NCI-H524 treated with DMSO at 0.1 percent for 48 hours (cell line): ENCODE measurements around the gene SCYL1.

Experiments used
- DNase-seq: peaks from one replicate; lab custom pipeline; 2025; lab: John Stamatoyannopoulos, UW

SCYL1 gene

DNA sequence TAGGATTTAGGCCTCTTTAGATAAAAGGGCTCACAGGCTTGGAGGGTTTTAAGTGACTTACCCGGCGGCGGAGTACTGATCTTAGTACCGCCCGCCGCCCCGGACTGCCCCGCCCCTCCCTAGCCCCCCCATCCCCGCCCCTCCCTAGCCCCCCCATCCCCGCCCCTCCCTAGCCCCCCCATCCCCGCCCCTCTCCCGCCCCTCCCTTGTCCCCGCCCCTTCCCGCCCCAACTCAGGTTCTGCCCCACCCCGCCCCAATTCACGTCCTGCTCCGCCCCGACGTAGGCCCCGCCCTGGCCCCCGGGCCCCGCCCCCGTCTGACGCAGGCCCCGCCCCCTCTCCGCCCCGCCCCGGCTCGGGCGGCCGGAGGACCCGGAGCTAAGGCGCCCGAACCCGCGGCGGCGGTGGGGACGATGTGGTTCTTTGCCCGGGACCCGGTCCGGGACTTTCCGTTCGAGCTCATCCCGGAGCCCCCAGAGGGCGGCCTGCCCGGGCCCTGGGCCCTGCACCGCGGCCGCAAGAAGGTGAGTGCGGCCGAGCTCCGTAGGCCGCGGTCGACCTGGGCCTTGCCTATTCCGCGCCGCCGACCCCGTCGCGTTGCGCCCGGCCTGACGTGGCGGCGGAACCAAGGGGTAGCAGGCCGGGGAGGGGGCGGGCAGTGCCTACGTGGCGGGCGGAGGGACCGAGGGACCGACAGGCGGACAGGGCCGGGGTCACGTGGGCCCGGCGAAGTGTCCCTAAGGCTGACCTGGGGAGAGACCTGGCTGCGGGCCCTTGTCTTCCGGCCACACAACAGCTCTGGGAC lies at the start of gene SCYL1:
SCYL1 (plus strand) TSS at position 343 of the 805 bp plus-strand sequence; CDS start at position 414, 71 bp downstream.
- no peak for DNase-seq

GRCh38 chr11:65476632-65477148 lies 48.2 kb upstream of the SCYL1 start:
- no peak for DNase-seq

DNA sequence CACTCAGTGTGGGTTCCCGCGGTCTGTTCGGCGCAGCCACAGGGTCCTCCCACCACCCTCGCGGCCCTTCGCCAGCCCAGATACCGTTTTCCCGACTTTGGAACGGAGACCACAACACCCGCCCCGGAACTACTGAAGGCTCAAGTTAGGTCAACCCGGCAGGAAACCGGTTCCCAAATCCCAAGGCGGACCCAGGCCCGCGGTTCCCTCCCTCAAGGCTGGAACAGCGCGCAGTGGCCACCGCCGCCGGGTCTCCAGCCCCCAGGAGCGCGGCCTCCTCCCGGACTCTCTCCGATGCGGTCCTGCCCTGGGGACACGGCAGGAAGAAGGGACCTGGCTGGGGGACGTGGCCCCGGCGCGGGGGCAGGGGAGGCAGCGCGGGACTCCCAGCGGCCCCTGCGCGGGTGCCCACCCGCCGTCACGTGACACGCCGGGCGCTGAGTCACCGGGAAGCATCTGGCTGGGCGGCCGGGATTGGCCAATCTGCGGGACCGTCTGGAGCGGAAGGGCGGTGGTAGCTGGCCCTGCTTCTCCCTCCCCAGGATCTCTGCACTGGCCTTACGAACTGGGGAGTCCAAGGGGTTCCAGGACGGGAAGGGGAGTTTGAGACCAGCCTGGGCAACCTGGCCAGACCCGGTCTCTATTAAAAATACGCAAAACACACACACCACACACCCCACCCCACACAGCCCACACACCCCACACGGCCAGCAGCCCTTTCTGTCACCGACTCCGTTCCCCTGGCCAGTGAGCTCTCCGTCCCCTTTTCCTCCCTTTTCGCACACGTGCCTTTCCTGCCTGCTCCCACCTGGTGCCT lies 47.5 kb upstream of the SCYL1 start:
- peak; percentile 38 for DNase-seq

DNA sequence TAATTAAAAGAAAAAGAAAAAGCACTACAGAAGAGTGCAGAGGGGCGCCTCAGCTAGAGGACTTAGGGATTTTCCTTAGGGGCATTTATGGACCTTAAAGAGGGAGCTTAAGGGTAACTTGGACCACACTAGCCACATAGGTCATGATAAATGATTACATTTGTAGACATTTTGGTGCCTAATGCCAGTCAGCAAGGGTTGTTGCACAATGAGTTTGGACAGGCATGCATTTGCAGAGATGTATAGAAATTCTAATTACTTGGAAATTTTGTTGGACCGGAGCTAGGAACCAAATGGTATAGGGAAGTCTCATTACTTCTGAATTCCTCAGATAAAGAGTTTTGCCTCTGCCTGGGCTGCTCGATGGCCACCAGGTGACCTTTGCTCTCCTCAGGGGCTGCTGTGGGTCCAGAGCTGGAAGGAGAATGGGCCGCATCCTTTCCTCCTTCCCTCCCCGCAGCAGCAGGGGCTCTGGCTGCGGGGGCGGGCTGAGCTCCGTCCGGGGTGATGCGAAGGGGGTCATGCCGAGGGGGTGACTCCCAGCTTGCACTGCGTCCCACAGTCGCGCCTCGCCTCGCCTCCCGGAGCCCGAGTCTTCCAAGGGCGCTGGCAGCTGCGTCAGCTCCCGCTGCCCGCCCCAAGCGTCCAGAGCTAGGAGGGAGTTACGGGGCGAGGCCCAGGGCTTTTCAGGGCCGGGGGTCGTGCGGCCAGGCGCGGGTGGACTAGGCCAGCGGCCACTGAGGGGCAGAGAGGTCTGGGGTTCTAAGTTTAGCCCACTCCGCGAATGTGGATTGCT lies 46.3 kb upstream of the SCYL1 start:
- no peak for DNase-seq

DNA sequence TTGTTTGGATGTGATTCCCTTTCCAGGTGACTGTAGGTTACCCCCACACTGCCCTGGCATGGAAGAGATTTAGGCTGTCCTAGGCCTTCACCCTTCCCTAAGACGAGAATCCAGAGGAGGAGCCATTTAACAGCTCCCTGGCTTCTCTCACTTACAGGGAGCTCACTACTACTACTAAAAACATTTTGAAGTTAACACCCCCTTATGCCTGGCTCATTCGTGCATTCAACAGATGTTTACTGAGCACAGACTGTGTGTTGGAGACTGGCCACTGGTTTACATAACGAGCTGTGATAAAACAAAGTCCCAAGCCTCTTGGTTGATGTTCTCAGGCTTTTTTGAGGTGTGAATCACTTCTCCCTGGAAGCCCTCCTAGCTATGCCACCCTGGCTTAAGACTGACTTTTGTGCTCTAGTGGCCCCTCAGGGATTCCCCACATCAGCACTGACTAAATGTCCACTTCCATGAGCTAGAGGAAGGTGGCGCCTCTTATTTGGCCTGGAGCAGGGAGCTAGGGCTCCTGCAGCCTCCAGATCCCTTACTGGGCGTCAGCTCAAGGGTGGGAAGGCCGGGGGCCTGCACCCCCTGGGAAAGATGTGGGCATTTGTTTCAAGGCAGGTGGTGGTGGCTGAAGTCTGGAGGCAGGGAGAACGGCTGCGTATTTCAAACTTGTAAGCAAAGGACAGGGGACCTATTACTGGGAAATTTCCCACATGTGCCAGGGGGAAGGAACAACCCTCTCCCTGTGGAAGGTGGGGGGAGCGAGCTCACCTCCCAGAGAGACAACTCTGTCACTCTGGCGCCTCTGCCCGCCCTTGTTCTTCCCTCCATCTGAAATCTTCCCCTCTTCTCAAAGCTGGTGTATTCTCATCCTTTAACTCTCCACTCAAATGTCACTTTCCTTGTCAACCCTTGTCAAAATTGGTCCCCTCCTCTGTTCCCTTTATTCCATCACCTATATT lies 45.4 kb upstream of the SCYL1 start:
- DNase-seq: no peak

GRCh38 chr11:65482306-65482850 lies 42.5 kb upstream of the SCYL1 start:
- DNase-seq: no peak

- DNase-seq: no peak
Measured at GRCh38 chr11:65485920-65486219, 39.0 kb upstream of the SCYL1 start.

- DNase-seq: no peak
Measured at GRCh38 chr11:65486570-65487466, 38.1 kb upstream of the SCYL1 start.

DNA sequence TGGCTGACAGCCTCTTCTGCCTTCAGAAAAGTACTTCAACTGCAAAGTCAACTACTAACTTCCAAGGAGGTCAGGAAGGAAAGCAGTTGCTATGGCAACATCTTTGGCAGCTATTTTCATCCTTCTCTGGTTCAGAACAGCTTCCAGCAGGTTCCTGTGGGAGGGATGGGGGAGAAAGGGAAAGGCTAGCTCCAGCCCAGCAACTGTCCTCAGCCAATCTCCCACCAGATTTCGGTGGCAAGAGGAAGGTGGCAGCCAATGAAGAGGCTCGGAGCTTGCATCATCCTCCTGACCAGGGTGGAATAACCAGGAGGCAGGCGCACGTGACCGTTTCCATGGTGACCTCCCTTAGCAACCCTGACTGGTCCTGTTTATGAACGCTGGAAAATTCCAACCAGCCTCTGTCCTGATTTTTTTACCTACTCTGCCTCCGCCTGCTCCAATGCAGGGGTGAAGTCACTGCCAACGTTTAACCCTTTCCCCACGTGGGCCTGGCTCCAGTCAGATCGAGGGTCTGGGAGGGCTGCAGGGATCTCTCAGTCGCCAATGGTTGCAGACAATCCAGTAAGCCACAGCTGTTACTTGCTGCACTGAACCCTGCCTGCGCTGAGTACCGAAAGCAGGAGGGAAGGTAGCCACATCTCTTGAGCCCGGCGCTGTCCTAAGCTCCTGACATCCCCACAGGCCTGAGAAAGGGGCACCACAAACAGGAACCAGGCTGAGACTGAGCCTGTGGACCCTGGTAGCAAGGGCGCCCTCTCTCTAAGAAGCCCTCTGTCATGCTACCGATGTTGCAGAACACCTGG lies 37.2 kb upstream of the SCYL1 start:
- peak; percentile 98 for DNase-seq

DNA sequence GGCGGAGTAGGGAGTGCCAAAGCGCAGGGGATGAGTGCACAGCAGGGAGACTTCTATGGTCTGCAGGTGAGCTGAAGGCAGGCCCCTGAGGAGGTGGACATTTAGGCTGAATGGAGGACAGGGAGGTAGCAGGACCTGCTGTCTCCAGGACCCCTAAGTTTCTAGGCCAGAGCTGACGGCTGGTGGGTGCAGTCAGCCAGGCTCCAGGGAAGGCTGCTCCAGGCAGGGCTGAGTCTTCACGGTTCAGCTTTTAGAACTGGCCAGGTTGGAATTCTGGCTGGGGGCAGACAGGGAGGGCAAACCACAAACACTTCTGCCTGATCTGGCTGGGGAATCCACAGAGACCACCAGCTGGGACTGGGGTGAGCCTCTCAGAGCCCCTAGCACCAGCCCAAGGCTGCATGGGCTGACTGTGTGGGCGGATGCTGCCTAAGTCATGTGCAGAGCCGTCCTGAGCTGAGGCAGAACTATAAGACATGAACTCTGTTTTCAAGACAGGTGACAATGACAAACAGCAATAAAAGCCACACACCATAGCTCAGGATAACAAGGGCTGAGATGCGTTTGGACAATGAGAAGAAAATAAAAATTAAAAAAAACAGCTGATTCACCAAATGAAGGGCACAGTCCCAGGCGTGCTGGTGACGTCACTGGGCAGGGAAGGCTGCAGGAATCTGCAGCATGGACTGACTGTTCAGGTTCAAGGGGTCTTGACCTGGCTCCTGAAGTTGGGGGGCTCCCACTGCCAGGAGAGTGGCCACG lies 36.4 kb upstream of the SCYL1 start:
- no peak for DNase-seq

DNA sequence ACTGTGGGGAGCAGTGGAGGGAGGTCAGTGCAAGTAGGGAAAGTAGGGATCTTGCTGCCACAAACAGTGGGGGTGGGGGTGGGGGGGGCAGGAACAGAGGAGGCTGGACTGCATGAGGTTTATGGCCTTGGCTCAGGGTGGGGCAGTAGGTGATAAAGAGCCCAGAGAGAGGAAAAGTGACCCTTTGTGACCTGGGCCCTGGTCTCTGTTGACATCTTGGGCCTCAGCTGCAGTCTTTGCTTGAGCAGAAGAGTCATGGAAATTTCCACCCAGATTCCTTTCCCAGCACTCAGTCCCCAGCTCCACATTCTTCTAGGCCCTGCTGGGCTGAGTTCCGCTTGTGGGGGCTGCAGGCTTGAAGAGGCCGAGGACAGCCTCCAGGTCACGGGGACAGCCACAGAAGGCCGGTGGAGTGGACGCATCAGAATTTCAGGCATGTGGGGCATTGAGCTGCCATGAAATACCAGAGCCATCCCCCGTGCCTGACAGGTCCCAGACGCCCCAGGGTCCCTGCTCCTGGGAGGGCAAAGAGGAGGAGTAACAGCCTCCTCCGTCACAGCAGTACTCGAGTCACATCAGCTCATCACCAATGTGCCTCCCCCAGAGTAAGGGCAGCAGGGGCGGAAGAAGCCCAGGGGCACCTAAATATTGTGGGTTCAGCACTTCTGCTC lies 35.7 kb upstream of the SCYL1 start:
- DNase-seq: no peak

- no peak for DNase-seq
Measured at GRCh38 chr11:65489706-65490320, 35.1 kb upstream of the SCYL1 start.

DNA sequence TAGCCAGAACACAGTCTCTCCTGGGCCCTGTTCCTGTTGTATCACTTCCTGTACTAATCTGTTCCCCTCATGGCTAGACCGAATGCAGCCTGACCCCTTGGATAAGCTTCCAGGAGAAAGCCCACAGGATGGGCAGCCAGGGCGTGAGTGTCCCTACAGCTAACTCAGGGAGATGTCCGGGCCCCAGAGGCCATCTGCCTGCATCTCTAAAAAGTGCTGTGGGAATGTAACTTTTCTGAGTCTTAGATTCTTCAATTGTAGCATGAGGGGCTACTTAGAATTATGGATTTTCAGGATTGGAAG lies 33.8 kb upstream of the SCYL1 start:
- DNase-seq: no peak

DNA sequence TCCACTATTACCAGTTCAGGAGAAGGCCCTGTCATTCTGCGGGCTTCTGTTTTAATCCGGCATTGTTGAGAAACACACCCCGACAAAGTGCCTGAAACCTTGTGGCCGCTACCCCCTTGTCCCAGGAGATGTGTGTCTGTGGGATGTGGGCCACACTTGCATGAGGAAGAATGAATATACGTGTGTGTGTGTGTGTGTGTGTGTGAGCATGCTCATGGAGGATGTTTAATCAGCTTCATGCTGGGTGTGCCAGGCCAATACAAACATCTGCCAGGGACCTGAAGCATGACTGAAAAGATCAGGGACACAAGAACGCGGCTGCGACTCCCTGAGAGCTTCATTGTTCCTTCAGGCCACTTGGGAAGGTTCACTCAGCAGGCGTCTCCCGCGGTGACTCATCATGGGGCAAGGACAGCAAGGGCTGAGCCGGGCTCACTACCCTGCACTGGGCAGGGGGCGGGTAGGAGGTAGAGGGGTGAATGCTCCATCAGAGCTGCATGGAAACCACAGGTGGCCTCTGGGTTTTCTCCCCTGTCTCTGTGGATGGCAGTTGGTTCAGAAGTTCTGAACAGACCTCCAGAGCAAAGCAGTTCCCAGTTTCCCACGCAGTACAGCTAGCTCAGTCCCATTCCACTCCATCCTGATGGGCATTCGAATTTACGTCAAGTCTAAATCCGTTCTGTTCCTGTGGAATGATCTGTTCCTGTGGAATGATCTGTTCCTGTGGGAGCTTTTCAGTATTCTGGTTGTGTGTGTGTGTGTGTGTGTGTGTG lies 33.1 kb upstream of the SCYL1 start:
- DNase-seq: peak; percentile 34

DNA sequence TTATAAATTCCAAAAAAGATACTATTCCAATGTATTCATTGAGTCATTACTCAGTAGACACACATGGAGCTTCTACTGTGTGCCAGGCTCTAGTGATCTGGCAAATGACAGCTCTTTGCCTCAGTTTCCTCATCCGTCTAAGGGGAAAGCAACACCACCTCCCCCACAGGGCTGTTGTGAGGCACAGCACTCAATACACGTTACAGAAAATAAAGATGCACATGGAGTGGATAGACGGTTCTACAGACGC lies 32.6 kb upstream of the SCYL1 start:
- no peak for DNase-seq

DNA sequence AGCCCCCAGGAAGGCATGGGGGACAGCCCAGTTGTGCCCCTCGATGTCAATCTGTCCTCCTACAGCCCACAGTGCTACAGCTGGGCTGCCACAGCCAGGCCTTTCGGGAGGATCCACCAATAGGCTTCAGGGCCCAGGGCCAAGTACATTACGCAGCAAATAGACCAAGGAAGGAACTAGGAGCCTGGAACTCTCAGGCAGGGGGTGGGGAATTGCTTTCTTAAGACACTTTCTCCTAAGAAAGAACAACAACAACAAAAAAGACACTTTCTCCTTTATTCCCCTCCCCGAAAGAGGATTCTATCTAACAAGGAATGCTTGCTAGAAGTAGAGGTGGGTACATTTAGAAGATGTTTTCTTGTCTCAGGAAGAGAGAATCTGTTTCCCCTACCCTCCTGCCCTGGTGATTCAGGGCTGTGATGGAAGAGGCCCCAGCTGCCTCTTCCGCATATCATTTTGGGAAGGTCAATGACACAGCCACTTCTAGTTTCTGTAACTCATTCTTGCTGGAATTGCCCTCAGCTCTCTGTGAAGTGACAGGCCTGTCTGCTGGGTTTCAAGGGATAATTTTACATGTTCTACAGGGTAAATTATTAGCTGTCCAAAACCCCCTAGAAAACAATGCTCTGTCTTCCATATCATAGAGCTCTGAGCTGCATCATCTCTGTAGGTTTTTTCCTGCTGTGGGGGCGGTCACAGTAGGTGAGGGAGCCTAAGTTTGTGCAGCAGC lies 32.1 kb upstream of the SCYL1 start:
- DNase-seq: no peak
